Measurements from ENCODE around the gene FAM13B.

Gene FAM13B

GRCh38 chr5:137938751-137939143 is 94.1 kb downstream of the FAM13B start:
- Histone ChIP-seq H3K4me3 (no peak overlapping the region), H3K9me3 (no peaks in the 10 kb centered on the region), H3K4me1 (peaks cover 0 to 8% (median 3%) of the 10 kb centered on the region in 4 donors), H3K36me3 (peaks cover 49 to 81% (median 59%) of the 10 kb centered on the region in 3 donors), H3K27me3 (no peaks in the 10 kb centered on the region), H3K27ac (no peak overlapping the region)
- no peak for DNase-seq
- no peak for TF ChIP-seq CTCF (IDR thresholded peaks at IDR 0.05)
- intact Hi-C loops (cut with DNase I; ENCODE audit: low total_unique reads), result no loop called here

GRCh38 chr5:137937994-137938750 is 94.7 kb downstream of the FAM13B start:
- intact Hi-C loops (cut with DNase I; ENCODE audit: low total_unique reads), result no loop called here
- Histone ChIP-seq H3K9me3 (no peaks in the 10 kb centered on the region), H3K4me3 (no peak overlapping the region), H3K27me3 (no peaks in the 10 kb centered on the region), H3K4me1 (peaks cover 0 to 14% (median 6%) of the 10 kb centered on the region in 4 donors), H3K36me3 (peaks cover 43 to 75% (median 59%) of the 10 kb centered on the region in 3 donors), H3K27ac (no peak overlapping the region)
- TF ChIP-seq CTCF (IDR thresholded peaks at IDR 0.05), result no peak
- DNase-seq, result no peak

GRCh38 chr5:137935694-137936093 is 97.2 kb downstream of the FAM13B start:
- Histone ChIP-seq H3K4me1 (peaks cover 0 to 17% (median 6%) of the 10 kb centered on the region in 4 donors), H3K36me3 (peaks cover 23 to 51% (median 35%) of the 10 kb centered on the region in 3 donors), H3K4me3 (no peak overlapping the region), H3K27me3 (no peaks in the 10 kb centered on the region), H3K27ac (no peak overlapping the region), H3K9me3 (no peaks in the 10 kb centered on the region)
- no peak for TF ChIP-seq CTCF (IDR thresholded peaks at IDR 0.05)
- intact Hi-C loops (cut with DNase I; ENCODE audit: low total_unique reads), result no loop called here
- DNase-seq, result no peak

- no peak for TF ChIP-seq CTCF (IDR thresholded peaks at IDR 0.05)
- peaks cover 18 to 46% (median 30%) of the 10 kb centered on the region in 3 donors for H3K36me3 ChIP-seq
- H3K4me1 ChIP-seq, result peaks cover 0 to 17% (median 6%) of the 10 kb centered on the region in 4 donors
- intact Hi-C loops (cut with DNase I; ENCODE audit: low total_unique reads), result no loop called here
- DNase-seq, result no peak
- H3K27ac ChIP-seq, result no peak overlapping the region
- no peaks in the 10 kb centered on the region for H3K27me3 ChIP-seq
- H3K4me3 ChIP-seq, result no peak overlapping the region
- no peaks in the 10 kb centered on the region for H3K9me3 ChIP-seq
Observed at GRCh38 chr5:137935190-137935589, 97.7 kb downstream of the FAM13B start.

GRCh38 chr5:137933491-137933911 is 99.4 kb downstream of the FAM13B start:
- Histone ChIP-seq H3K9me3 (no peaks in the 10 kb centered on the region), H3K4me1 (peaks cover 0 to 17% (median 6%) of the 10 kb centered on the region in 4 donors), H3K4me3 (no peak overlapping the region), H3K36me3 (peaks cover 6 to 29% (median 13%) of the 10 kb centered on the region in 3 donors), H3K27me3 (no peaks in the 10 kb centered on the region), H3K27ac (peak overlapping the region; percentile 9 to 30)
- no peak for DNase-seq
- intact Hi-C loops (cut with DNase I; ENCODE audit: low total_unique reads), result no loop called here
- TF ChIP-seq CTCF (IDR thresholded peaks at IDR 0.05), result no peak

Measured in tibial artery (tissue), 4 donors.